GM12878 (cell line): ENCODE measurements around the gene ITPR2. TPM values are rescaled to one million over a fixed set of nuclear protein-coding genes. Genes with fewer than 3 reads are reported as not detected.

Experiments used
- ATAC-seq: fragments of 200-7000 bp; cut with Tn5 transposase; 3 replicates; pipeline ENCODE4 v1.9.1; 2020; ENCODE audit warnings: mild to moderate bottlenecking, moderate library complexity
- BruUV-seq: library from RNA; stranded (reverse); fragments of 400-500 nt; replicated peaks from 2 replicates; lab custom pipeline; 2021; lab: Mats Ljungman, UMichigan
- CTCF ChIA-PET: fragments of 300-600 bp; sonication (Branson Sonifier 250); formaldehyde crosslinking; extraction: SDS; loops from one replicate; lab custom pipeline; 2021; ENCODE audit warnings: inconsistent platforms; lab: Yijun Ruan, JAX
- POLR2A ChIA-PET: fragments of 350-600 bp; formaldehyde crosslinking; extraction: SDS; loops from one replicate; lab custom pipeline; 2021; ENCODE audit warnings: inconsistent platforms; lab: Charles Lee
- RAD21 ChIA-PET: fragments of 300-600 bp; sonication (Branson Sonifier 250); formaldehyde crosslinking; loops from one replicate; lab custom pipeline; 2023; ENCODE audit warnings: antibody characterized with exemption; ENCODE audit not compliant: unreplicated experiment; lab: Charles Lee
- SMC1A ChIA-PET: fragments of 300-600 bp; sonication (Branson Sonifier 250); formaldehyde crosslinking; loops from one replicate; lab custom pipeline; 2023; ENCODE audit not compliant: unreplicated experiment, uncharacterized antibody; lab: Charles Lee
- DNase-seq: peaks from one replicate; pipeline ENCODE4 v3.0.0-alpha.2; 2011; ENCODE audit warnings: low read depth, low spot score
- FAIRE-seq: peaks from 3 replicates; lab custom pipeline; 2011; peaks lifted over from hg19 to GRCh38; lab: Jason Lieb, UNC
- H2AFZ ChIP-seq: 2 replicates; pipeline ENCODE4 v1.6.0; 2011; ENCODE audit warnings: low read depth, low read length, control low read depth; ENCODE audit not compliant: control insufficient read depth
- H3K27ac ChIP-seq: 2 replicates; pipeline ENCODE4 v1.5.1; 2011; ENCODE audit warnings: control low read depth; ENCODE audit not compliant: control insufficient read depth, insufficient read depth
- H3K27me3 ChIP-seq, 2 experiments: replicated peaks in 1 of 2; 2 replicates each; pipeline versions ENCODE4 v1.6.0 to v1.6.1; 2011; ENCODE audit warnings: low read length in 1 of 2; ENCODE audit not compliant: control insufficient read depth in 2 of 2, insufficient read depth in 2 of 2
- H3K36me3 ChIP-seq, 2 experiments: 2 replicates each; pipeline ENCODE4 v1.5.1; 2011; ENCODE audit warnings: low read length in 1 of 2; ENCODE audit not compliant: control insufficient read depth in 2 of 2, insufficient read depth in 2 of 2
- H3K4me1 ChIP-seq: 2 replicates; pipeline ENCODE4 v1.6.1; 2011; ENCODE audit warnings: mild to moderate bottlenecking, low read length, moderate library complexity, mixed read lengths; ENCODE audit not compliant: control insufficient read depth, insufficient read depth
- H3K4me2 ChIP-seq: 2 replicates; pipeline ENCODE4 v1.6.0; 2011; ENCODE audit warnings: control low read depth; ENCODE audit not compliant: control insufficient read depth, insufficient read depth
- H3K4me3 ChIP-seq: fragments of 200-600 bp; sonication (generic); 2 replicates; pipeline ENCODE4 v1.5.1; 2016
- H3K79me2 ChIP-seq: 2 replicates; pipeline ENCODE4 v1.6.0; 2011; ENCODE audit warnings: low read length; ENCODE audit not compliant: control insufficient read depth, insufficient read depth
- H3K9ac ChIP-seq: 2 replicates; pipeline ENCODE4 v1.8.0; 2011; ENCODE audit warnings: low read length, control low read depth, mixed read lengths; ENCODE audit not compliant: control insufficient read depth, insufficient read depth
- H3K9me3 ChIP-seq: replicated peaks from 3 replicates; pipeline ENCODE4 v1.5.1; 2011; ENCODE audit warnings: mild to moderate bottlenecking, low read length; ENCODE audit not compliant: control insufficient read depth, insufficient read depth
- H4K20me1 ChIP-seq: 2 replicates; pipeline ENCODE4 v1.6.0; 2011; ENCODE audit not compliant: control insufficient read depth, insufficient read depth
- DPF2 ChIP-seq: fragments of 450-650 bp; IDR thresholded peaks from 2 replicates; pipeline ENCODE4 v1.6.1; 2017; ENCODE audit warnings: mild to moderate bottlenecking
- HDAC2 ChIP-seq: fragments of 200-600 bp; sonication (generic); IDR thresholded peaks from 2 replicates; pipeline ENCODE4 v1.6.1; 2017
- JUNB ChIP-seq: IDR thresholded peaks from 2 replicates; pipeline ENCODE4 v1.6.1; 2016; ENCODE audit warnings: antibody characterized with exemption, mild to moderate bottlenecking
- NFYA ChIP-seq: IDR thresholded peaks from 2 replicates; pipeline ENCODE4 v1.6.1; 2011; ENCODE audit warnings: low read depth, mild to moderate bottlenecking, low read length, improper control_type of control experiment, borderline replicate concordance
- SMC3 ChIP-seq: IDR thresholded peaks from 2 replicates; pipeline ENCODE4 v1.6.1; 2011; ENCODE audit warnings: low read length, improper control_type of control experiment, borderline replicate concordance
- SREBF2 ChIP-seq: IDR thresholded peaks from 2 replicates; pipeline ENCODE4 v1.6.1; 2012; ENCODE audit warnings: mild to moderate bottlenecking, low read length
- ZBTB40 ChIP-seq: fragments of 450-650 bp; IDR thresholded peaks from 2 replicates; pipeline ENCODE4 v1.6.1; 2016; ENCODE audit warnings: mild to moderate bottlenecking, moderate library complexity, borderline replicate concordance
- ZNF217 ChIP-seq: fragments of 450-650 bp; IDR thresholded peaks from 2 replicates; pipeline ENCODE4 v1.6.1; 2017; ENCODE audit warnings: antibody characterized with exemption, mild to moderate bottlenecking
- ZNF24 ChIP-seq: fragments of 450-650 bp; IDR thresholded peaks from 2 replicates; pipeline ENCODE4 v1.6.1; 2017; ENCODE audit warnings: antibody characterized with exemption, mild to moderate bottlenecking
- WGBS: methylation state at CpG from one replicate; pipeline ENCODE4 v1.1.6; 2016; ENCODE audit warnings: low lambda C conversion rate; ENCODE audit not compliant: insufficient replicate concordance, insufficient coverage; ENCODE audit errors: missing lambda C conversion rate; 5-methylcytosine and 5-hydroxymethylcytosine counted together
- in situ Hi-C: fragments of 300-500 bp; cut with MboI; formaldehyde crosslinking; loops from 9 replicates; pipeline ENCODE4 v1.14.3; 2018; ENCODE audit warnings: mixed read lengths
- intact Hi-C: fragments of 100-400 bp; cut with micrococcal nuclease; formaldehyde crosslinking; loops from one replicate; pipeline ENCODE4 v1.14.2; 2022; ENCODE audit not compliant: unreplicated experiment
- polyA plus RNA-seq, 11 experiments: library from polyadenylated mRNA; depleted of rRNA in 4 of 11; unstranded in 6 of 11; stranded (reverse) in 5 of 11; fragments of >200 nt; fragmentation: Nextera tagmentation in 4 of 11; fragmentation: Illumina TruSeq in 1 of 11; extraction: Ambion mirVana in 4 of 11; extraction: Trizol in 1 of 11; gene quantifications; 1 replicate in 1 of 11; 2 replicates in 10 of 11; pipeline versions ENCODE4 v1.2.1 to v1.2.3, GENCODE V29; 2011 to 2016; ENCODE audit warnings: inconsistent platforms in 2 of 11, missing spikeins in 2 of 11, low read depth in 1 of 11
- total RNA-seq, 4 experiments: library from RNA; depleted of rRNA in 3 of 4; stranded (reverse); fragments of >200 nt in 3 of 4; fragmentation: Illumina TruSeq in 1 of 4; extraction: Trizol in 1 of 4; gene quantifications; 2 replicates each; pipeline versions ENCODE4 v1.2.1 to v1.2.3, GENCODE V29; 2013 to 2021
- TF ChIP-seq, protein P1 (sequence below): IDR thresholded peaks from 2 replicates; pipeline ENCODE4 v1.6.1; 2012; ENCODE audit warnings: improper control_type of control experiment, low read depth, low read length; ENCODE audit not compliant: insufficient replicate concordance
- TF ChIP-seq, protein P2 (sequence below): fragments of 450-650 bp; IDR thresholded peaks from 2 replicates; pipeline ENCODE4 v1.6.1; 2018; ENCODE audit warnings: mild to moderate bottlenecking, low read depth, moderate library complexity; ENCODE audit not compliant: partially characterized antibody

The ITPR2 gene
- total and polyA plus RNA-seq, 10 of the 15 experiments (the other 5 are each of a cell fraction or from before 2014, with no cell fraction given) = 7.5 to 76.2 (median 47.1) TPM

DNA sequence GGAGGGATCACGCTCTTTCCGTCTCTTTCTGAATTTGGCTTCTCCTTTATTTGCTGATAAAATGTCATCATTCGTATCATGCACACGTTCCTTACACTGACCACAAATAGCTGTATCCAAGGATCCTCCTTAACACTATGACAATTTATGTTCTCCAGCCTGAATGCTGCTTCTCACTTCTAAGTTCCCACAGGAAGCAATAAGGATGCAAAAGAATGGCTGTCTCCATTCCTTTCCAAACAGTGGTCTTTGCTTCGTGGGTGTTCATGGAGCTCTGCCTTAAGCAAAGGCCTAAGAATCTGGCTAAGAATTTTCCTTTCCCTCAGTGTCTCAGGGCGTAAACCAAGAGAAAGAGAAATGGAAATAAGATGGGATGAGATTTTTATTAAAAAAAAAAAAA, 200.2 kb downstream of the ITPR2 start (continued):
- TF ChIP-seq NFYA = no peak
- no peak for TF ChIP-seq HDAC2

DNA sequence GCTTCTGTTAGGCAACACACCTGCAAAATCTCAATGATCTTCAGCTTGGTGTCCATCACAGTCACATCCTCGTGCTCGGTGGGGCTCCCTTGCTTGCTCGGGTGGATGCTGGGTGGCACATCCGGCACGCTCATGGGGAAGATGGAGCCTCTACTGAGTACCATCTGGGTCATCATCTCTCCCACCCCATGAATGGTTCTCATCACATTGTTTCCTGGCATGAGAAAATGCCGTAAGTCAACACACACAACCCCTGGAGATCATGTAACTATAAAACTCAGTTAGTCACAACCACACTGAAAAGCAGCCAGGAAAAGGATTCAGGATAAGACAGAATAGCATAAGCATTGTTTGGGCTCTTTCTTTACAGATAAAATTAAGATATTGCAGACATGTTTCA, 201.1 kb downstream of the ITPR2 start:
- Histone ChIP-seq H3K79me2 (no peaks in the 10 kb centered on the region), H4K20me1 (no peaks in the 10 kb centered on the region), H3K27me3 (no peaks in the 10 kb centered on the region), H3K4me1 (no peaks in the 10 kb centered on the region), H3K27ac (no peak overlapping the region), H2AFZ (no peak overlapping the region), H3K9ac (no peak overlapping the region), H3K4me3 (no peak overlapping the region), H3K9me3 (no peaks in the 10 kb centered on the region), H3K4me2 (no peak overlapping the region), H3K36me3 (peaks cover 0 to 5% of the 10 kb centered on the region in 2 experiments; a peak in 3 of 4 replicates)
- in situ Hi-C loops (loop anchor here (25.0 kb wide), 1 partner anchor 520 kb away; no protein-coding TSS in a partner anchor), intact Hi-C loops (no loop called here)
- ATAC-seq (no peak), DNase-seq (no peak), FAIRE-seq (no peak)
- 91% methylated on average over 6 of the region's 6 CpGs for WGBS
- ChIA-PET RAD21 (no interaction called here), SMC1A (interaction anchor here (0.5 to 1.4 kb wide), 4 partner anchors 20 to 1089 kb away, joined by 3 to 4 read pairs (median 3); no protein-coding TSS in a partner anchor), POLR2A (no interaction called here), CTCF (interaction anchor here (0.9 to 1.0 kb wide), 4 partner anchors 10 to 534 kb away, joined by 3 to 5 read pairs (median 4); no protein-coding TSS in a partner anchor)
- no TSS peak for BruUV-seq
- TF ChIP-seq SREBF2 (no peak), ZBTB40 (no peak), JUNB (no peak), DPF2 (no peak), ZNF24 (no peak), ZNF217 (no peak), SMC3 (no peak)
- TF ChIP-seq, protein P1, sequence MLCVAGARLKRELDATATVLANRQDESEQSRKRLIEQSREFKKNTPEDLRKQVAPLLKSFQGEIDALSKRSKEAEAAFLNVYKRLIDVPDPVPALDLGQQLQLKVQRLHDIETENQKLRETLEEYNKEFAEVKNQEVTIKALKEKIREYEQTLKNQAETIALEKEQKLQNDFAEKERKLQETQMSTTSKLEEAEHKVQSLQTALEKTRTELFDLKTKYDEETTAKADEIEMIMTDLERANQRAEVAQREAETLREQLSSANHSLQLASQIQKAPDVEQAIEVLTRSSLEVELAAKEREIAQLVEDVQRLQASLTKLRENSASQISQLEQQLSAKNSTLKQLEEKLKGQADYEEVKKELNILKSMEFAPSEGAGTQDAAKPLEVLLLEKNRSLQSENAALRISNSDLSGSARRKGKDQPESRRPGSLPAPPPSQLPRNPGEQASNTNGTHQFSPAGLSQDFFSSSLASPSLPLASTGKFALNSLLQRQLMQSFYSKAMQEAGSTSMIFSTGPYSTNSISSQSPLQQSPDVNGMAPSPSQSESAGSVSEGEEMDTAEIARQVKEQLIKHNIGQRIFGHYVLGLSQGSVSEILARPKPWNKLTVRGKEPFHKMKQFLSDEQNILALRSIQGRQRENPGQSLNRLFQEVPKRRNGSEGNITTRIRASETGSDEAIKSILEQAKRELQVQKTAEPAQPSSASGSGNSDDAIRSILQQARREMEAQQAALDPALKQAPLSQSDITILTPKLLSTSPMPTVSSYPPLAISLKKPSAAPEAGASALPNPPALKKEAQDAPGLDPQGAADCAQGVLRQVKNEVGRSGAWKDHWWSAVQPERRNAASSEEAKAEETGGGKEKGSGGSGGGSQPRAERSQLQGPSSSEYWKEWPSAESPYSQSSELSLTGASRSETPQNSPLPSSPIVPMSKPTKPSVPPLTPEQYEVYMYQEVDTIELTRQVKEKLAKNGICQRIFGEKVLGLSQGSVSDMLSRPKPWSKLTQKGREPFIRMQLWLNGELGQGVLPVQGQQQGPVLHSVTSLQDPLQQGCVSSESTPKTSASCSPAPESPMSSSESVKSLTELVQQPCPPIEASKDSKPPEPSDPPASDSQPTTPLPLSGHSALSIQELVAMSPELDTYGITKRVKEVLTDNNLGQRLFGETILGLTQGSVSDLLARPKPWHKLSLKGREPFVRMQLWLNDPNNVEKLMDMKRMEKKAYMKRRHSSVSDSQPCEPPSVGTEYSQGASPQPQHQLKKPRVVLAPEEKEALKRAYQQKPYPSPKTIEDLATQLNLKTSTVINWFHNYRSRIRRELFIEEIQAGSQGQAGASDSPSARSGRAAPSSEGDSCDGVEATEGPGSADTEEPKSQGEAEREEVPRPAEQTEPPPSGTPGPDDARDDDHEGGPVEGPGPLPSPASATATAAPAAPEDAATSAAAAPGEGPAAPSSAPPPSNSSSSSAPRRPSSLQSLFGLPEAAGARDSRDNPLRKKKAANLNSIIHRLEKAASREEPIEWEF = no peak
- TF ChIP-seq, protein P2, sequence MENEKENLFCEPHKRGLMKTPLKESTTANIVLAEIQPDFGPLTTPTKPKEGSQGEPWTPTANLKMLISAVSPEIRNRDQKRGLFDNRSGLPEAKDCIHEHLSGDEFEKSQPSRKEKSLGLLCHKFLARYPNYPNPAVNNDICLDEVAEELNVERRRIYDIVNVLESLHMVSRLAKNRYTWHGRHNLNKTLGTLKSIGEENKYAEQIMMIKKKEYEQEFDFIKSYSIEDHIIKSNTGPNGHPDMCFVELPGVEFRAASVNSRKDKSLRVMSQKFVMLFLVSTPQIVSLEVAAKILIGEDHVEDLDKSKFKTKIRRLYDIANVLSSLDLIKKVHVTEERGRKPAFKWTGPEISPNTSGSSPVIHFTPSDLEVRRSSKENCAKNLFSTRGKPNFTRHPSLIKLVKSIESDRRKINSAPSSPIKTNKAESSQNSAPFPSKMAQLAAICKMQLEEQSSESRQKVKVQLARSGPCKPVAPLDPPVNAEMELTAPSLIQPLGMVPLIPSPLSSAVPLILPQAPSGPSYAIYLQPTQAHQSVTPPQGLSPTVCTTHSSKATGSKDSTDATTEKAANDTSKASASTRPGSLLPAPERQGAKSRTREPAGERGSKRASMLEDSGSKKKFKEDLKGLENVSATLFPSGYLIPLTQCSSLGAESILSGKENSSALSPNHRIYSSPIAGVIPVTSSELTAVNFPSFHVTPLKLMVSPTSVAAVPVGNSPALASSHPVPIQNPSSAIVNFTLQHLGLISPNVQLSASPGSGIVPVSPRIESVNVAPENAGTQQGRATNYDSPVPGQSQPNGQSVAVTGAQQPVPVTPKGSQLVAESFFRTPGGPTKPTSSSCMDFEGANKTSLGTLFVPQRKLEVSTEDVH = no peak
